CD4-positive, alpha-beta T cell treated with Interleukin-17A for 4 hours (primary cell): ENCODE results near the gene ZNF862.

Source experiments
- DNase-seq: peaks from one replicate; pipeline ENCODE4 v3.0.0-alpha.2; 2020; ENCODE audit warnings: mixed read lengths

ZNF862 gene

DNA sequence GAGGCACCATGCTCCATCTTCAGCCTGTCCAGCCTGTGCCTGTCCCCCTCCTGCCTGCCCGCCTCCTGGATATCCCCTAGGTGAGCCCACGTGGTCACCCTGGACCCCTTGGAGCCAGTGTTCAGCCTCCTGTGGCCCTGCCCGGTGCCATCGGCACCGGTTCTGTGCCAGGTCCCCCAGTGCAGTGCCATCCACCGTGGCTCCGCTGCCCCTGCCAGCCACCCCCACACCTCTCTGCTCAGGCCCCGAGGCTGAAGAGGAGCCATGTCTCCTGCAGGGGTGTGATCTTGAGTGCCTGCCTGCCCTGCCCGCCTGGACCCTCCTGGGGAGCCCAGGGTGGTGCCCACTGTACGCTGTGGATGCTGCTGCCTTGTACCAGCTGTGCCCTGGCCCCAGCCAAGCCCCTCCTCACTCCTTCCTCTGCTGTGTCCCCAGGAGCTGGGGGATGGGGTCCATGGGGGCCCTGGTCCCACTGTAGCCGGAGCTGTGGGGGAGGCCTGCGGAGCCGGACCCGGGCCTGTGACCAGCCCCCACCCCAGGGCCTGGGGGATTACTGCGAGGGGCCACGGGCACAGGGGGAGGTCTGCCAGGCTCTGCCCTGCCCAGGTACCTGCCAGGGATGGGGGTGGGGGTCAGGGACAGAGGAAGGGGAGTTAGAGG, 26.2 kb upstream of the ZNF862 start:
- DNase-seq, result no peak

- no peak for DNase-seq
Observed at GRCh38 chr7:149813254-149814035, 24.7 kb upstream of the ZNF862 start.

DNA sequence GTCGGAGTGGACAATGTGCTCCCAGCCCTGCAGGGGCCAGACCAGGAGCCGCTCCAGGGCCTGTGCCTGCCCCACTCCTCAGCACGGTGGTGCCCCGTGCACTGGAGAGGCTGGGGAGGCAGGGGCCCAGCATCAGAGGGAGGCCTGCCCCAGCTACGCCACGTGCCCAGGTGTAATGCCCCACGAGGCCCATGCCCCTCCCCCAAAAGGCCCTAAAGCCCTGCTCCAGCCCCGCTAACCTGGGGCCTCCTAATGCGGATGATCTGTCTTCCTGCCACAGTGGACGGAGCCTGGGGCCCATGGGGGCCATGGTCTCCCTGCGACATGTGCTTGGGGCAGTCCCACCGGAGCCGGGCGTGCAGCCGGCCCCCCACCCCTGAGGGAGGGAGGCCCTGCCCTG, 23.7 kb upstream of the ZNF862 start:
- DNase-seq, result no peak

DNA sequence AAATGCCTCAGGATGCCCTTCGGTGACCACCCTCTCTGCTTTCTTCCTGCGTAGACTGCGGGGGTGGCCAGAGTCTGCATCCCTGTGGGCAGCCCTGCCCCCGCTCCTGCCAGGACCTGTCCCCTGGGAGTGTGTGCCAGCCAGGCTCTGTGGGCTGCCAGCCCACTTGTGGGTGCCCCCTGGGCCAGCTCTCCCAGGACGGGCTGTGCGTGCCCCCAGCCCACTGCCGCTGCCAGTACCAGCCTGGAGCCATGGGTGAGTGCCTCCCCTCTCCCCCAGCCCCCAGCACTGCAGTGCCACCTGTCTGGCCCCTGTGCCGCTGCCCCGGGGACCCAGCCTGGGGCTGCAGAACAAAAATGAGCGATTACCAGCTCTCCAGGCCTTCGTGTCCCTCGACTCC, 23.1 kb upstream of the ZNF862 start:
- no peak for DNase-seq

DNA sequence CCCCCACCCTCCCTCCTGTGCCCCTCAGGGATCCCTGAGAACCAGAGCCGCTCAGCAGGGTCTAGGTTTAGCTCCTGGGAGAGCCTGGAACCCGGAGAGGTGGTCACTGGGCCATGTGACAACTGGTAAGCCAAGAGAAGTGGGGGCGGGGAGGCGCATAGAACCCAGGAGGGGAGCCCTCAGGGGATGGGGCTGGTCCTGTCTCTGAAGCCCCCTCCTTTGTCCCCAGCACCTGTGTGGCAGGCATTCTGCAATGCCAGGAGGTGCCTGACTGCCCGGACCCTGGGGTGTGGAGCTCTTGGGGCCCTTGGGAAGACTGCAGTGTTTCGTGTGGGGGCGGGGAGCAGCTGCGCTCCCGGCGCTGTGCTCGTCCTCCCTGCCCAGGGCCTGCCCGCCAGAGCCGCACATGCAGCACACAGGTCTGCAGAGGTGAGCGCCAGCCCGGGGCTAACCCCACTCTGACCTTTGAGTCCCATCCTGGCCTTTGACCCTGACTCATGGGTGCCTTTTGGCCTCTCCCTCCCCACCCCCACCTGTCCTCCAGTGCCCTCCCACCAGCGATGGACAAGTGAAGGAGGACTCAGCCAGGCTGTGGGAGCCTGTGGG, 22.4 kb upstream of the ZNF862 start:
- DNase-seq, result no peak

DNA sequence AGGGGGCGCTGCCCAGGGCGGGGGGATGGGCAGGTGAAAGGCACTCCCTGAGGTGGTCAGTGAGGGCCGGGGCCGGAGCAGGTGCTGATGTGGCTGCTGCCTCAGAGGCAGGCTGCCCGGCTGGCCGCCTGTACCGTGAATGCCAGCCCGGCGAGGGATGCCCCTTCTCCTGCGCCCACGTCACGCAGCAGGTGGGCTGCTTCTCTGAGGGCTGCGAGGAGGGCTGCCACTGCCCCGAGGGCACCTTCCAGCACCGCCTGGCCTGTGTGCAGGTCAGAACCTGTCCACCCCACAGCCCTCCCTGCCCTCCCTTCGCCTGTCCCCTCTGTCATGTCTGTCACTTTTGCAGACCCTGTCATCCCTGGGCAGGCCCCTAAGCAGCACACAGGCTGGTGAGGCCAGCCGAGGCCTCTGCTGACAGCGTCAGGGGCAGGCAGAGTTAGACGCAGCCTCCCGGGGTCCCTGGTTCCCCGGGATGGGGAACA, 21.9 kb upstream of the ZNF862 start:
- DNase-seq, result no peak

DNA sequence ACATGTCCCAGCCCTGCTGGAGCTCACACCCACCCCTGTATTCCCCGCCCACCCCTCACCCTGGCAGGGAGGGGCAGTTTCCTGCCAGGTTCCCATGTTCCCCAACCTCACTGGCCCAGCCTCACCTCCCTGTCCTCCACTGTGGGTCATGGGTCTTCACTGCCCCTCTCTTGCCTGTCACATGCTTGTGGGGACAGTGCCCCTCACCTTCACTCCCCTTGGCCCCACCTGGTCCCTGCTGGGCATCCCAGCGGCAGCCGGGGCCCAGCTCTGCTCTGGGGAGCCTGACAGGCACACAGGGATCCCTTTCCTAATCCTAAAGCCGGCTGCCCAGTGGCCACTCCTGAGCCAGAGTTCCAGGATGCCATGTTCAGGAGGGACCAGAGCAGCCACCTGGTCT, 21.4 kb upstream of the ZNF862 start:
- no peak for DNase-seq

GRCh38 chr7:149817301-149817771, 20.8 kb upstream of the ZNF862 start:
- DNase-seq, result no peak

GRCh38 chr7:149817836-149818535, 20.2 kb upstream of the ZNF862 start:
- no peak for DNase-seq

GRCh38 chr7:149818536-149818840, 19.7 kb upstream of the ZNF862 start:
- DNase-seq, result no peak

GRCh38 chr7:149819141-149819960, 18.8 kb upstream of the ZNF862 start:
- no peak for DNase-seq

DNA sequence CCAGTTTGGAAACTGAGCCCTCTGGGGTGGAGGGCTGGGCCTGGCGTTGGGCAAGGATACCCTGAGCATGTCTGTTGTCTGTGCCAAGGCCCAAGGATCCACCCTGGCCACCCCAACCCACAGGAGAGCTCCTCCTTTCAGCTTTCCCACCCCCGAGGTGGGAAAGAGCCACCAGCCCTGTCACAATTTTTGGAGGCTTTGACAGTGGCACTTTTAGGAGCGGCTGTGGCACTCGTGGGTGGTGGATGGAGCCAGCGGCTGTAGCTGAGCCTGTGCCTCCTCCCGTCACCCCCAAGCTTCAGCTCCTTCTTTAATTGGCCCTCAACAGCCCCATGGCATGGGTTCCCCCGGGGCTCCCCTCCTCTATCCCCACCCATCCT, 18.2 kb upstream of the ZNF862 start:
- DNase-seq, result no peak

GRCh38 chr7:149820622-149821190, 17.5 kb upstream of the ZNF862 start:
- DNase-seq, result no peak

- DNase-seq, result no peak
Observed at GRCh38 chr7:149821191-149822148, 16.7 kb upstream of the ZNF862 start.

DNA sequence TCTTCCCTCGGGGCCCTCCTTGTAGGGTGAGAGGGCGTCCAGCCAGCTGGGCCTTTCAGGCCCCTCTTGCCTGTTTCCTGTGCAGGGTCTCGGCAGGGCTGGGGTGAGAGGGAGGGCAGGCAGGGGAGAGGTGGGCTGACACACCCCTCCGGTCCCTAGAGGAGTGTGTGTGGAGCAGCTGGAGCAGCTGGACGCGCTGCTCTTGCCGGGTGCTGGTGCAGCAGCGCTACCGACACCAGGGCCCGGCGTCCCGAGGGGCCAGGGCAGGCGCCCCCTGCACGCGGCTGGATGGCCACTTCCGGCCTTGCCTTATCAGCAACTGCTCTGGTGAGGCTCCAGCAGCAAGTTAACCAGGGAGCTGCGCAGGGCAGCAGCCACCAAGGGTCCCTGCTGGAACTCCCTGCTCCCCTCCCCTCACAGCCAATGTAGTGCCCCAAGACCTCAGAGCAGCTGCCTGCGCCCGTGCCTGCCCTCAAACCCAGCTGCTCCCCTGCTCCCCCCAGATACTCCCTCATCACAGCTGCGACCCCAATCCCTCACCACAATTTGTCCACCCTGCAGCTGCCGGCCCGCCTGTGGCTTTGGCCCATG, 15.7 kb upstream of the ZNF862 start:
- DNase-seq, result no peak

DNA sequence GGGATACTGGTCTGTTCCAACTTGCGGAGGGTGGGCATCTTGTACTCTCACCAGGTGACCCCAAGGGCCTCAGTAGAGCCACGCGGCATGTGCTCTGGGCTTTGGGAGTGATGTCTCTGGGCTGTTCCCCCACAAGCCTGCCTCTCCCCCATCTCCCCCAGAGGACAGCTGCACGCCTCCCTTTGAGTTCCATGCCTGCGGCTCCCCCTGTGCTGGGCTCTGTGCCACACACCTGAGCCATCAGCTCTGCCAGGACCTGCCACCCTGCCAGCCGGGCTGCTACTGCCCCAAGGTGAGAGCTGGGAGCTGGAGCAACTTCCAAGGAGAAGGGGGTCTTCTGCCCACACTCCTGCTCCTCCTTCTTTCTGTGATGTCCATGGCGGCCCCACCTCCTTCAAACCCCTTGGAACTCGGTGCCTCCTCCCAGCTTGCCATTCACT, 15.0 kb upstream of the ZNF862 start:
- DNase-seq, result no peak

- DNase-seq, result no peak
Observed at GRCh38 chr7:149823631-149824199, 14.5 kb upstream of the ZNF862 start.

GRCh38 chr7:149824301-149824741, 13.9 kb upstream of the ZNF862 start:
- no peak for DNase-seq

DNA sequence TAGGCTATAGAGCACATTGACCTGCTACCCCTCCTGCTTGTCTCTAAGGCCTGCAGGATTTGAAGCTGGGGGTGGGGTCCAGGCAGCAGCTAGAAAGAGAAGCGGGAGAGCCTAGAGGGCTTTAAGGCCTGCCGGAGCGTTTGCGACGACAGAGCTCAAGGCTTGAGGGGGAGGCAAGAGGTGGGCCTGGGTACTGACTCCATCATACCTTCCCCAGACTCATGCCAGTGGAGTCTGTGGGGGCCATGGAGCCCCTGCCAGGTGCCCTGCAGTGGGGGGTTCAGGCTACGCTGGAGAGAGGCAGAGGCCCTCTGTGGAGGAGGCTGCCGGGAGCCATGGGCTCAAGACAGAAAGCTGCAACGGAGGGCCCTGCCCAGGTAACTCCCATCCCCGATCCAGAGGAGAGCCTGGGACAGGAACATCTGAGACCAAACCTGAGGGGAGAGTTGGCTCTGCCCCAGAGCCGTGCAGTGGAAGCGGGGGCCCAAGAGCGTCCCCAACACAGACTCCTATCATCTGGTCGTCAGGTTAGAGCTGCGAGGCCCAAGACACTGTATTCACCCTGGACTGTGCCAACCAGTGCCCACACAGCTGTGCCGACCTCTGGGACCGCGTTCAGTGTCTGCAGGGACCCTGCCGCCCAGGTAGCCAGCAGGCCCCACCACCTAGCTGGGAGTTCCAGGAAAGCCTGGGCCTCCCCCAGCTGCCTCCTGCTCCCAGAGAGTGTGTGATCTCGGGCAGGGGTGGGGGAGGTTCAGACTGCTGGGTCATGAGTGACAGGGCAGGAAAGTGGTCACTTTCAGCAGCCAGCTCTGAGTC, 13.2 kb upstream of the ZNF862 start:
- DNase-seq, result no peak
